Measurements from ENCODE around the gene HIVEP2. TPM values are rescaled to one million over a fixed set of nuclear protein-coding genes. Genes with fewer than 3 reads are reported as not detected.

Gene HIVEP2
- total and polyA plus RNA-seq, 2 of the 4 experiments (the other 2 are of a cell fraction), result 4.3 to 11.3 TPM

GRCh38 chr6:142940487-142940886 lies 4.5 kb downstream of the HIVEP2 start:
- Histone ChIP-seq H2BK15ac (ENCODE audit: low read depth, low read length) (peak overlapping the region; percentile 13; the same call in 1 of the 3 replicates), H3K4me2 (ENCODE audit: low read depth, low read length) (peak overlapping the region; percentile 82; the same call in 1 of the 2 replicates), H3K79me1 (ENCODE audit: low read depth in 1 of 2, low read length in 2 of 2) (peaks cover 7 to 49% of the 10 kb centered on the region in 2 experiments; a peak in 3 of 4 replicates), H2AK5ac (ENCODE audit: low read depth, low read length) (peak overlapping the region; percentile 89; the same call in 1 of the 2 replicates), H3K27ac (ENCODE audit: insufficient read depth, low read length) (no peak overlapping the region), H2BK20ac (ENCODE audit: low read depth, low read length) (peak overlapping the region; percentile 54), H2BK5ac (ENCODE audit: low read depth, low read length, poor library complexity, severe bottlenecking) (peak overlapping the region; percentile 42), H3K9me1 (ENCODE audit: insufficient read depth, low read length) (peaks cover 9% of the 10 kb centered on the region), H3K36me3 (ENCODE audit: control insufficient read depth, insufficient read depth, low read length) (no peaks in the 10 kb centered on the region), H2AFZ (replicated peaks; ENCODE audit: low read length, poor library complexity) (no peak overlapping the region), H4K8ac (ENCODE audit: low read depth in 2 of 2, low read length in 2 of 2) (peak overlapping the region in 1 of 2 experiments; percentile 52; a peak in 2 of 4 replicates), H2BK120ac (ENCODE audit: low read depth, low read length) (peak overlapping the region; percentile 17; the same call in 1 of the 2 replicates), H3K4ac (ENCODE audit: low read depth, low read length) (peak overlapping the region; percentile 34; the same call in 1 of the 2 replicates), H3K27me3 (ENCODE audit: control insufficient read depth, insufficient read depth, low read length) (no peaks in the 10 kb centered on the region), H3K9me3 (ENCODE audit: control insufficient read depth, insufficient read depth, low read length) (no peaks in the 10 kb centered on the region), H4K91ac (ENCODE audit: insufficient read depth, low read depth, low read length) (no peak overlapping the region), H2AK9ac (replicated peaks; ENCODE audit: low read depth, low read length, poor library complexity) (peak overlapping the region; percentile 37), H3K4me3 (ENCODE audit: insufficient read depth, low read depth, low read length) (no peak overlapping the region), H4K5ac (ENCODE audit: low read depth, low read length) (peak overlapping the region; percentile 79; the same call in 1 of the 2 replicates), H3K56ac (ENCODE audit: extremely low read depth, insufficient read depth, low read length) (no peak overlapping the region), H3K18ac (ENCODE audit: low read depth, low read length) (peak overlapping the region; percentile 81; the same call in 1 of the 2 replicates), H3K9ac (ENCODE audit: low read depth, low read length) (no peak overlapping the region), H3K14ac (replicated peaks; ENCODE audit: low read depth, low read length) (0 out of 2 replicates have a peak overlapping the region, but pooled peaks have one; percentile 27), H4K20me1 (ENCODE audit: insufficient read depth, low read length) (peaks cover 11% of the 10 kb centered on the region), H3K4me1 (ENCODE audit: control insufficient read depth, insufficient read depth, low read length) (peaks cover 8% of the 10 kb centered on the region), H3K23ac (ENCODE audit: low read depth, low read length) (peak overlapping the region; percentile 74; the same call in 1 of the 2 replicates)
- in situ Hi-C loops (cut with MboI; ENCODE audit: low sequenced_read_pairs), result no loop called here
- POLR2A ChIA-PET (ENCODE audit: unreplicated experiment), result no interaction called here
- dilution Hi-C loops (cut with HindIII; ENCODE audit: low sequenced_read_pairs, unreplicated experiment), result no loop called here
- no peak for ATAC-seq (ENCODE audit: low read depth)
- TF ChIP-seq, protein P1, sequence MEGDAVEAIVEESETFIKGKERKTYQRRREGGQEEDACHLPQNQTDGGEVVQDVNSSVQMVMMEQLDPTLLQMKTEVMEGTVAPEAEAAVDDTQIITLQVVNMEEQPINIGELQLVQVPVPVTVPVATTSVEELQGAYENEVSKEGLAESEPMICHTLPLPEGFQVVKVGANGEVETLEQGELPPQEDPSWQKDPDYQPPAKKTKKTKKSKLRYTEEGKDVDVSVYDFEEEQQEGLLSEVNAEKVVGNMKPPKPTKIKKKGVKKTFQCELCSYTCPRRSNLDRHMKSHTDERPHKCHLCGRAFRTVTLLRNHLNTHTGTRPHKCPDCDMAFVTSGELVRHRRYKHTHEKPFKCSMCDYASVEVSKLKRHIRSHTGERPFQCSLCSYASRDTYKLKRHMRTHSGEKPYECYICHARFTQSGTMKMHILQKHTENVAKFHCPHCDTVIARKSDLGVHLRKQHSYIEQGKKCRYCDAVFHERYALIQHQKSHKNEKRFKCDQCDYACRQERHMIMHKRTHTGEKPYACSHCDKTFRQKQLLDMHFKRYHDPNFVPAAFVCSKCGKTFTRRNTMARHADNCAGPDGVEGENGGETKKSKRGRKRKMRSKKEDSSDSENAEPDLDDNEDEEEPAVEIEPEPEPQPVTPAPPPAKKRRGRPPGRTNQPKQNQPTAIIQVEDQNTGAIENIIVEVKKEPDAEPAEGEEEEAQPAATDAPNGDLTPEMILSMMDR (conservative IDR thresholded peaks at IDR 0.05; ENCODE audit: low read depth, low read length), result no peak
- TF ChIP-seq POLR2A (IDR thresholded peaks at IDR 0.05; ENCODE audit: low read depth, low read length) (no peak), RFX5 (IDR thresholded peaks at IDR 0.05; ENCODE audit: low read depth, low read length) (no peak), CEBPB (IDR thresholded peaks at IDR 0.05; ENCODE audit: low read depth, low read length) (peak; percentile 30; the same call in 1 of the 2 replicates), NFE2L2 (IDR thresholded peaks at IDR 0.05; ENCODE audit: low read depth, low read length) (no peak), FOS (IDR thresholded peaks at IDR 0.05; ENCODE audit: low read depth, low read length) (0 out of 2 replicates have a peak, but pooled peaks have one; percentile 28), RAD21 (IDR thresholded peaks at IDR 0.05; ENCODE audit: low read length) (no peak)
- intact Hi-C loops (cut with micrococcal nuclease), result loop anchor here (5.0 kb wide), 1 partner anchor 108 kb away; no protein-coding TSS in a partner anchor
- CTCF ChIA-PET, result no interaction called here
- BruUV-seq (replicated peaks), result no TSS peak
- WGBS, 2 experiments (ENCODE audit: extremely low coverage in 2 of 2, insufficient read length in 1 of 2), result no CpG with 5 or more reads among the region's 3 CpGs
- DNase-seq, result peak; percentile 73
